K562 (cell line): ENCODE results near the gene ASRGL1. TPM values are rescaled to one million over a fixed set of nuclear protein-coding genes. Genes with fewer than 3 reads are reported as not detected.

ENCODE experiments used
- ATAC-seq: fragments of 200-7000 bp; cut with Tn5 transposase; 3 replicates; pipeline ENCODE4 v1.9.1; 2020; ENCODE audit warnings: moderate library complexity
- BruUV-seq: library from RNA; stranded (reverse); fragments of 400-500 nt; replicated peaks from 2 replicates; lab custom pipeline; 2021; lab: Mats Ljungman, UMichigan
- CTCF ChIA-PET: fragments of 300-600 bp; formaldehyde crosslinking; extraction: SDS; loops from one replicate; lab custom pipeline; 2021; ENCODE audit warnings: low intra/inter-chr PET ratio; lab: Yijun Ruan, JAX
- POLR2A ChIA-PET: fragments of 300-600, 350-650 bp; sonication (Branson Sonifier 250); formaldehyde crosslinking; extraction: SDS; loops from one replicate; lab custom pipeline; 2021; ENCODE audit warnings: antibody characterized with exemption, inconsistent platforms; lab: Yijun Ruan, JAX
- DNase-seq, 4 experiments: peaks; one replicate each; pipeline versions ENCODE4 v3.0.0 to v3.0.0-alpha.2; 2011 to 2018; ENCODE audit warnings: low spot score in 3 of 4, mixed read lengths in 3 of 4; ENCODE audit errors: extremely low read depth in 1 of 4
- FAIRE-seq: peaks from 2 replicates; lab custom pipeline; 2011; peaks lifted over from hg19 to GRCh38; lab: Jason Lieb, UNC
- H2AFZ ChIP-seq: 2 replicates; pipeline ENCODE4 v1.6.0; 2011; ENCODE audit warnings: low read depth, low read length, control low read depth, inconsistent platforms
- H3K27ac ChIP-seq: fragments of 200-600 bp; 3 replicates; pipeline ENCODE4 v1.8.0; 2011; ENCODE audit warnings: low read depth, mild to moderate bottlenecking, control low read depth, inconsistent platforms, low read length, moderate library complexity, mixed read lengths; ENCODE audit errors: extremely low read depth
- H3K27me3 ChIP-seq, 2 experiments: fragments of 300-600 bp in 1 of 2; 2 replicates in 1 of 2; 3 replicates in 1 of 2; pipeline versions ENCODE4 v1.6.0 to v1.8.0; 2011; ENCODE audit warnings: inconsistent platforms in 2 of 2, low read length in 2 of 2, mild to moderate bottlenecking in 1 of 2, mixed read lengths in 1 of 2, moderate library complexity in 1 of 2; ENCODE audit not compliant: control insufficient read depth in 2 of 2, insufficient read depth in 2 of 2
- H3K36me3 ChIP-seq: fragments of 300-600 bp; 3 replicates; pipeline ENCODE4 v1.8.0; 2011; ENCODE audit warnings: mild to moderate bottlenecking, low read length, inconsistent platforms; ENCODE audit not compliant: control insufficient read depth, insufficient read depth
- H3K4me1 ChIP-seq, 2 experiments: fragments of 200-600 bp in 1 of 2; replicated peaks in 1 of 2; 2 replicates in 1 of 2; 3 replicates in 1 of 2; pipeline versions ENCODE4 v1.5.1 to v1.8.0; 2011; ENCODE audit warnings: inconsistent platforms in 2 of 2, low read length in 2 of 2, mild to moderate bottlenecking in 1 of 2, mixed read lengths in 1 of 2, moderate library complexity in 1 of 2; ENCODE audit not compliant: control insufficient read depth in 2 of 2, insufficient read depth in 2 of 2
- H3K4me2 ChIP-seq: 2 replicates; pipeline ENCODE4 v1.6.1; 2011; ENCODE audit warnings: low read length, control low read depth, inconsistent platforms, mixed read lengths; ENCODE audit not compliant: insufficient read depth
- H3K4me3 ChIP-seq: fragments of 200-600 bp; sonication (generic), shearing (Covaris generic); 2 replicates; pipeline ENCODE4 v1.5.1; 2016; ENCODE audit warnings: control low read depth, inconsistent platforms
- H3K79me2 ChIP-seq: fragments of 200-600 bp; 3 replicates; pipeline ENCODE4 v1.8.0; 2011; ENCODE audit warnings: low read length, inconsistent platforms; ENCODE audit not compliant: control insufficient read depth, insufficient read depth
- H3K9ac ChIP-seq, 2 experiments: 2 replicates each; pipeline versions ENCODE4 v1.6.0 to v1.6.1; 2011; ENCODE audit warnings: low read depth in 2 of 2, low read length in 2 of 2, control low read depth in 1 of 2, inconsistent platforms in 1 of 2, mild to moderate bottlenecking in 1 of 2, mixed read lengths in 1 of 2; ENCODE audit not compliant: insufficient read depth in 1 of 2
- H3K9me1 ChIP-seq: one replicate; pipeline ENCODE4 v1.6.0; 2011; ENCODE audit warnings: inconsistent platforms, mild to moderate bottlenecking, low read length, moderate library complexity; ENCODE audit not compliant: control insufficient read depth, insufficient read depth
- H3K9me3 ChIP-seq: replicated peaks from 2 replicates; pipeline ENCODE4 v1.5.1; 2011; ENCODE audit warnings: low read depth, low read length, inconsistent platforms; ENCODE audit not compliant: control insufficient read depth, insufficient read depth
- H4K20me1 ChIP-seq: replicated peaks from 2 replicates; pipeline ENCODE4 v1.6.1; 2011; ENCODE audit warnings: low read length, inconsistent platforms, mixed read lengths; ENCODE audit not compliant: control insufficient read depth, insufficient read depth
- CBX2 ChIP-seq: fragments of 200-600 bp; sonication (generic); IDR thresholded peaks from one replicate; pipeline ENCODE4 v1.6.1; 2012; ENCODE audit warnings: mild to moderate bottlenecking, low read length, inconsistent platforms; ENCODE audit not compliant: insufficient read depth, poor library complexity, severe bottlenecking
- CC2D1A ChIP-seq: fragments of 450-650 bp; IDR thresholded peaks from 2 replicates; pipeline ENCODE4 v1.6.1; 2017; ENCODE audit warnings: mild to moderate bottlenecking
- DIDO1 ChIP-seq: fragments of 450-650 bp; IDR thresholded peaks from 2 replicates; pipeline ENCODE4 v1.6.1; 2016; ENCODE audit warnings: low read depth, missing biosample characterization, missing genetic modification characterization
- DNMT1 ChIP-seq: fragments of 450-650 bp; IDR thresholded peaks from 2 replicates; pipeline ENCODE4 v1.6.1; 2016; ENCODE audit warnings: antibody characterized with exemption, mild to moderate bottlenecking
- EP300 ChIP-seq: IDR thresholded peaks from 2 replicates; pipeline ENCODE4 v1.6.1; 2012; ENCODE audit warnings: low read length, improper control_type of control experiment
- EZH2 ChIP-seq: IDR thresholded peaks from 2 replicates; pipeline ENCODE4 v1.6.1; 2012; ENCODE audit warnings: low read depth, mild to moderate bottlenecking, inconsistent platforms, low read length, borderline replicate concordance
- FOXO4 ChIP-seq: fragments of 450-650 bp; formaldehyde crosslinking; IDR thresholded peaks from 2 replicates; pipeline ENCODE4 v1.4.0; 2020; ENCODE audit warnings: mild to moderate bottlenecking, moderate library complexity
- HIVEP1 ChIP-seq: fragments of 250-450 bp; sonication (Bioruptor Pico); IDR thresholded peaks from 2 replicates; pipeline ENCODE4 v1.4.0; 2020; ENCODE audit warnings: mild to moderate bottlenecking
- KAT7 ChIP-seq: sonication (generic); formaldehyde crosslinking; IDR thresholded peaks from 2 replicates; pipeline ENCODE4 v1.8.0; 2022; ENCODE audit warnings: missing genetic modification reagents, mild to moderate bottlenecking, borderline replicate concordance
- LEF1 ChIP-seq: fragments of 450-650 bp; IDR thresholded peaks from 2 replicates; pipeline ENCODE4 v1.6.1; 2016; ENCODE audit warnings: mild to moderate bottlenecking
- NONO ChIP-seq, 2 experiments: fragments of 200-400 bp in 1 of 2; fragments of 450-650 bp in 1 of 2; formaldehyde crosslinking in 1 of 2; IDR thresholded peaks; 2 replicates each; pipeline ENCODE4 v1.6.1; 2017; ENCODE audit warnings: low read depth in 2 of 2, mild to moderate bottlenecking in 2 of 2, moderate library complexity in 2 of 2, low read length in 1 of 2
- NR2C1 ChIP-seq, 2 experiments: fragments of 450-650 bp; IDR thresholded peaks; 2 replicates each; pipeline ENCODE4 v1.6.1; 2017; ENCODE audit warnings: mild to moderate bottlenecking in 2 of 2, antibody characterized with exemption in 1 of 2, inconsistent platforms in 1 of 2, missing compliant biosample characterization in 1 of 2, missing genetic modification characterization in 1 of 2
- NRF1 ChIP-seq, 2 experiments: fragments of 450-650 bp; IDR thresholded peaks in 1 of 2; conservative IDR thresholded peaks in 1 of 2; 2 replicates each; pipeline ENCODE4 v1.6.1; 2014; ENCODE audit warnings: mild to moderate bottlenecking in 2 of 2
- YBX1 ChIP-seq: fragments of 450-650 bp; IDR thresholded peaks from 2 replicates; pipeline ENCODE4 v1.7.1; 2016; ENCODE audit warnings: mild to moderate bottlenecking
- ZC3H11A ChIP-seq: IDR thresholded peaks from 2 replicates; pipeline ENCODE4 v1.6.1; 2012; ENCODE audit warnings: low read depth, low read length, improper control_type of control experiment
- ZNF175 ChIP-seq: fragments of 200-800 bp; sonication (Bioruptor generic); IDR thresholded peaks from 2 replicates; pipeline ENCODE4 v1.6.1; 2016; ENCODE audit warnings: low read depth, mild to moderate bottlenecking, missing genetic modification characterization, missing compliant biosample characterization
- WGBS: fragments of 100-300 bp; shearing (Covaris generic); methylation state at CpG from one replicate; pipeline ENCODE4 v1.1.6; 2016; ENCODE audit warnings: low coverage, mixed read lengths; ENCODE audit not compliant: insufficient coverage; ENCODE audit errors: missing lambda C conversion rate; 5-methylcytosine and 5-hydroxymethylcytosine counted together
- in situ Hi-C: fragments of 300-500 bp; cut with MboI; formaldehyde crosslinking; loops from 4 replicates; pipeline ENCODE4 v1.15.0; 2018; ENCODE audit warnings: inconsistent platforms, mixed read lengths
- intact Hi-C: fragments of 100-400 bp; cut with micrococcal nuclease; formaldehyde crosslinking; loops from 2 replicates; pipeline ENCODE4 v1.14.2; 2022
- polyA plus RNA-seq, 8 experiments: library from polyadenylated mRNA; depleted of rRNA in 4 of 8; stranded (reverse) in 5 of 8; unstranded in 3 of 8; fragments of >200 nt; fragmentation: Nextera tagmentation in 2 of 8; fragmentation: Illumina TruSeq in 1 of 8; extraction: Ambion mirVana in 2 of 8; extraction: Trizol in 1 of 8; gene quantifications; 2 replicates each; pipeline versions ENCODE4 v1.2.1 to v1.2.3, GENCODE V29; 2011 to 2014; ENCODE audit warnings: inconsistent platforms in 1 of 8, missing spikeins in 1 of 8
- total RNA-seq, 7 experiments: library from RNA; depleted of rRNA in 6 of 7; stranded (reverse); fragments of >200 nt in 6 of 7; fragmentation: Illumina TruSeq in 2 of 7; extraction: Trizol in 2 of 7; gene quantifications; 2 replicates each; pipeline versions ENCODE4 v1.2.1 to v1.2.3, GENCODE V29; 2011 to 2021; ENCODE audit warnings: low replicate concordance in 1 of 7
- TF ChIP-seq, protein P1 (sequence below): fragments of 250-450 bp; sonication (Bioruptor Pico); IDR thresholded peaks from 2 replicates; pipeline ENCODE4 v1.8.0; 2021; ENCODE audit warnings: moderate library complexity, mild to moderate bottlenecking, inconsistent platforms

The ASRGL1 gene
- total and polyA plus RNA-seq, 9 of the 15 experiments (the other 6 are each of a cell fraction or from before 2014, with no cell fraction given), result 3.1 to 23.0 (median 11.2) TPM

GRCh38 chr11:62324731-62325556 is 12.3 kb upstream of the ASRGL1 start:
- Histone ChIP-seq H3K9ac (no peak overlapping the region), H3K4me2 (0 out of 2 replicates have a peak overlapping the region, but pooled peaks have one; percentile 17), H3K4me3 (no peak overlapping the region), H3K9me1 (no peaks in the 10 kb centered on the region), H4K20me1 (no peaks in the 10 kb centered on the region), H3K9me3 (no peaks in the 10 kb centered on the region), H3K79me2 (no peaks in the 10 kb centered on the region), H3K36me3 (no peaks in the 10 kb centered on the region), H3K27ac (no peak overlapping the region), H2AFZ (0 out of 2 replicates have a peak overlapping the region, but pooled peaks have one; percentile 12), H3K27me3 (peaks cover 12 to 18% of the 10 kb centered on the region in 2 experiments; a peak in 4 of 5 replicates), H3K4me1 (no peaks in the 10 kb centered on the region; a peak in 1 of 5 replicates)
- in situ Hi-C loops (no loop called here), intact Hi-C loops (loop anchor here (1.0 to 10.0 kb wide), 4 partner anchors 50 to 154 kb away; no protein-coding TSS in a partner anchor)
- CTCF ChIA-PET, result interaction anchor here (0.6 to 2.4 kb wide), 6 partner anchors 53 to 528 kb away, joined by 3 to 9 read pairs (median 4); no protein-coding TSS in a partner anchor
- peak; percentile 97 for FAIRE-seq
- no TSS peak for BruUV-seq
- POLR2A ChIA-PET, result interaction anchor here (0.6 kb wide), 1 partner anchor 116 kb away, joined by 3 read pairs; no protein-coding TSS in a partner anchor
- WGBS, result 15% methylated on average over 18 of the region's 18 CpGs
- peak; percentile 100 for ATAC-seq
- DNase-seq, result peak; percentile 79 to 85 (median 80)
- TF ChIP-seq ZC3H11A (no peak), CBX2 (no peak), HIVEP1 (CRISPR knock-in tag) (no peak), NRF1 (conservative IDR thresholded peaks at IDR 0.05 in 1 of 2, IDR thresholded peaks at IDR 0.05 in 1 of 2) (no peak), NONO (IDR thresholded peaks at IDR 0.05; ENCODE audit: low read depth in 2 of 2, low read length in 1 of 2) (0 out of 4 replicates have a peak, but pooled peaks of 1 of the 2 experiments have one; percentile 28), YBX1 (no peak), CC2D1A (peak; percentile 70), DNMT1 (no peak), EP300 (no peak), LEF1 (no peak), FOXO4 (CRISPR knock-in tag) (no peak), KAT7 (CRISPR knock-in tag) (no peak), NR2C1 (IDR thresholded peaks at IDR 0.05) (no peak), NR2C1 (tag; IDR thresholded peaks at IDR 0.05) (no peak), DIDO1 (tag) (no peak), EZH2 (no peak), ZNF175 (CRISPR knock-in tag) (no peak)
- TF ChIP-seq, protein P1, sequence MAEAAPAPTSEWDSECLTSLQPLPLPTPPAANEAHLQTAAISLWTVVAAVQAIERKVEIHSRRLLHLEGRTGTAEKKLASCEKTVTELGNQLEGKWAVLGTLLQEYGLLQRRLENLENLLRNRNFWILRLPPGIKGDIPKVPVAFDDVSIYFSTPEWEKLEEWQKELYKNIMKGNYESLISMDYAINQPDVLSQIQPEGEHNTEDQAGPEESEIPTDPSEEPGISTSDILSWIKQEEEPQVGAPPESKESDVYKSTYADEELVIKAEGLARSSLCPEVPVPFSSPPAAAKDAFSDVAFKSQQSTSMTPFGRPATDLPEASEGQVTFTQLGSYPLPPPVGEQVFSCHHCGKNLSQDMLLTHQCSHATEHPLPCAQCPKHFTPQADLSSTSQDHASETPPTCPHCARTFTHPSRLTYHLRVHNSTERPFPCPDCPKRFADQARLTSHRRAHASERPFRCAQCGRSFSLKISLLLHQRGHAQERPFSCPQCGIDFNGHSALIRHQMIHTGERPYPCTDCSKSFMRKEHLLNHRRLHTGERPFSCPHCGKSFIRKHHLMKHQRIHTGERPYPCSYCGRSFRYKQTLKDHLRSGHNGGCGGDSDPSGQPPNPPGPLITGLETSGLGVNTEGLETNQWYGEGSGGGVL (CRISPR knock-in tag), result no peak
